NCI-H2227 (cell line): ENCODE measurements around the gene GLT1D1.

ENCODE experiments used
- DNase-seq: peaks from one replicate; lab custom pipeline; 2025; ENCODE audit not compliant: unreplicated experiment; lab: John Stamatoyannopoulos, UW

The GLT1D1 gene

GRCh38 chr12:128961308-128961902, 108.1 kb downstream of the GLT1D1 start:
- no peak for DNase-seq

GRCh38 chr12:128961957-128962356, 108.7 kb downstream of the GLT1D1 start:
- DNase-seq: no peak

DNA sequence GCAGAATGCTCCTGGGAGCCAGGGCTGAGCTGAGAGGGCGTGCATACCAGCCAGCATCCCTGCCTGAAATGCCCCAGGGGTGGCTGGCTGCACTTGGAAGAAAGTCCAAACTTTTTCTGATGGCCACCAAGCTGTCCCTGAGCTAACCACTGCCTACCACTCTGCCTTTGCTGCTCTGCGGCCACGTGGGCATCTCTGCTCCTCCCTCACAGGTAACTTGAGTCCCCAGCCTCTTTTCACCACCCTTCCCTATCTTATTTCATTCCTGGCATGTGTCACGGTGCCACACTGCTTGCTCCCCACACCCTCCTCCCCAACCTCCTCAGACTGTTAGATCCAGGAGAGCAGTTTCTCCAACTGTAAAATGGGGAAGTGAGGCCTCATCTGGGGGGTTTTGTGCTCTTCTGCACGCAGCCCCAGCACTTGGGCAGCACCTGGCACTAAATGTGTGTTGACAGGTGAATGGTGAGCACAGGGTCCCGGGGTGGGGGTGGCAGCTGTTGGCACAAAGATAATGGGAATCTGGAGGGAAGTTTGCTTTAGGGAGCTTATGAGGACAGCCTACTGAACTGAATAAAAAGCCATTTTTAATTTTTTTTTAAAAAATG, 113.0 kb downstream of the GLT1D1 start:
- DNase-seq: no peak

DNA sequence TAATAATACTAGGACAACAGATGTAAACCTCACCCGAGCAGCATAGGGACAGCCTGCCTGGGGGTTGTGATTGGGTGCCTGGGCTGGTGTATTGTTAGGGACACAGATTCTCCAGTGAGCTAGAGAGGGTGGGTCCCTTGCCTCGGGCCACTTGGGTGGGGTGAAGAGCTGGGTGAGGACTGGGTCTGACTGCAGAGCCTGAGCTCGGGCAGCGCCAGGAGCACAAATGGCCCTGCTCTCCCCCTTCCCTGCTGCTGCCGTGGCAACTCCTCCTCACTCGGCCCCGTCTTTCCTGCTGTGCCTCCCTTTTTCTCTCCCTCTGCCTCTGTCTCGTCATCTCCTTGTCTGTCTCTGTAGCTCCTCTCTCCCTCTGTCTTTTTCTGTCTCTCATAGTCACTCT, 115.4 kb downstream of the GLT1D1 start:
- no peak for DNase-seq

- DNase-seq: peak; percentile 51
These were observed 116.3 kb downstream of the GLT1D1 start for GRCh38 chr12:128969480-128970055.

- DNase-seq: no peak
These were observed 116.8 kb downstream of the GLT1D1 start for GRCh38 chr12:128970110-128970509.

- no peak for DNase-seq
These were observed 117.7 kb downstream of the GLT1D1 start for GRCh38 chr12:128970941-128971340.

GRCh38 chr12:128971802-128972201, 118.5 kb downstream of the GLT1D1 start:
- DNase-seq: no peak

DNA sequence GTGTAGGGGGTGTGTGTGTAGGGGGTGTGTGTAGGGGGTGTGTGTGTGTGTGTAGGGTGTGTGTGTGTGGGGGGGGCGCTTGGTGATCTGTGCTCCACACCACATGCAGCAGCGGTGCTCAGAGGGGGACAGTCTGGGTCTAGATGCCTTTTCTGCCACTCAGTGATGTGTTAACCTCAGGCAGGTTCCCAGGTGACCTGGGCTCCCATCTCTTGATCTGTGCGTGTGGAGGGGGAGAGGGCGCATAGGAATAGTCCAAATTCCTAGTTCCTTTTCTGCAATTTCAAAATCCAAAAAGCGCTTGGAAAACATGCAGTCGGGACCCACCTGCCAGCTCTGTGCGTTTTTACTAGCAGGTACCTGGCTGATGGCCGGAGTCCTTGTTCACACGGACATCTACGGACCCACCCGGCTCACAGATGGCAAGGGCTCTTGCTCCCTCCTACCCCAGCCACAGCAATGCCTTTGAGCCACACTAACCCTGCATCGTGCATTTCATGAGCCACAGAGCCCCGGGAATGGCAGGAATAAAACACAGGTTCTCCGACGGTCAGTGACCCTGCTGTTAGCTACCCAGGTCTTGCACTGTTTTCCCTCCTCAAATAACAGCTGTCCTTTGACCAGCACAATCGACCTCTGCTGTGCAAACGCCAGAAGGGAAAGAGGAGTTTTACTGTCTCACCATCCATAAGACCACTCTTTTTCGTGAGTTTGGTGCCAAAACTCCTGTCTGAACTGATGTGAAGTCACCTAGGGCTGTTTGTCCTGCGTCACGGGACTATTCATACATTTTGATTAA, 120.8 kb downstream of the GLT1D1 start:
- no peak for DNase-seq

GRCh38 chr12:128974881-128975280, 121.6 kb downstream of the GLT1D1 start:
- no peak for DNase-seq

- no peak for DNase-seq
These were observed 123.0 kb downstream of the GLT1D1 start for GRCh38 chr12:128976120-128976738.

DNA sequence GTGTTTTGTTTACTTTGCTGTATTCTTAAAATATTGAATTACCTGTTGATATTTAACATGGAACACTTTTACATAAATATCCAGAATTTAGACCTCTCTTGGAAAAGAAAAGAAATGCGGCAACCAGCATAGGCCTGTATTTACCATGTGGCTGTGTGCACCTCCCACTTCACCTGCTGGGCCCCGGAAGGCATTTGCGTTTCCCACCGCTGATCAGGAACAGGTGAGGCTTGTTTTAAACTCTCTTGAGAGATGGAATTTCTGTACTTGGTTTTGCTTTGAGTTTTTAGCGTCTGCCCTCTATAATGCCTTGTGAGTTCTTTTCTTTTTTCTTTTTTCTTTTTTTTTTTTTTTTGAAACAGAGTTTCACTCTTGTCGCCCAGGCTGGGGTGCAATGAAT, 124.2 kb downstream of the GLT1D1 start:
- DNase-seq: no peak

DNA sequence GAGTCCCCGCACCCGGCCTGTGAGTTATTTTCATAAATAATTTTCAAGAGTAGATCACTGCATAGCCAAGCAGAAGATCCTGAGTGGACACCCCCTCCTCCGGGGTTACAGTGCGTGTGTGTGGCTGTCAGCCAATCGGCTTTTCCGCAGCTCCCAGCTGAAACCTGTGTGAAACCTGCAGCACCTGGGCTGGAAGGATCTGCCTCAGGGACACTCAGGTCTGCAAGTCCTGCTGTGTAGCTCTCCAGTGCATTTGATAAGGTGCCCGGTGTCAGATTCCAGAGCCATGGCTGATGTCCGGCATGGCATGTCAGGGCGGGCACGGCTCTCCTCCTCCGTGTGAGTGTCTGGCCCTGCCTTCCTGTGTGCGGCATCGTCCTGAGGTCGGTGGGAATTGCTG, 124.8 kb downstream of the GLT1D1 start:
- DNase-seq: no peak

- DNase-seq: no peak
These were observed 127.3 kb downstream of the GLT1D1 start for GRCh38 chr12:128980623-128981022.

DNA sequence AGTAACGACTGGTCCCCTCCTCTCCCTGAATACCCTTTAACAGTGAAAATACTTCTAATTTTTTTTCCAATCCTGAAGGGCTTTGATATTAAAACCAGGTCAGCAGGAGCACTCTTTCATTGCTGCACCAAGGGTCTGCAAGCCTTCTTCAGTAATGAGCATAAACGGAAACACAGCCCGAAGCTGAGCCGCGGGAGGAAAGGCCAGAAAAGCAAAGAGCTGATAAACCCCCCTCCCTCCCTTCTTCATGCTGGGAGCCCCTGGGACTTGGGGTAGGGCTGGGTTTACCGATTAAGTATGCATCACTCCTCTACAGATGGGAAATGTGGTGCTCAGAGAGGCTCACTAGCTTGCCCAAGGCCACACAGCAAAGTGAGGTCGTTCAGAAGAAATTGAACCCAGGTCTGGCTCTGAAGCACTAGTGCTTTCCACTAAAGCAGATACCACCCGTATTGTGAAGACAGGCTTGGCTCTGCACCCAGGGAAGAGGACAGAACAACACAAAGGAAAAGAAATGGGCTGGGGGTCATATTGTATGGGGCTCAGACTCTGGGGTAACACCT, 128.8 kb downstream of the GLT1D1 start:
- no peak for DNase-seq

GRCh38 chr12:128982933-128983332, 129.7 kb downstream of the GLT1D1 start:
- DNase-seq: no peak

GRCh38 chr12:128983371-128983770, 130.1 kb downstream of the GLT1D1 start:
- no peak for DNase-seq

DNA sequence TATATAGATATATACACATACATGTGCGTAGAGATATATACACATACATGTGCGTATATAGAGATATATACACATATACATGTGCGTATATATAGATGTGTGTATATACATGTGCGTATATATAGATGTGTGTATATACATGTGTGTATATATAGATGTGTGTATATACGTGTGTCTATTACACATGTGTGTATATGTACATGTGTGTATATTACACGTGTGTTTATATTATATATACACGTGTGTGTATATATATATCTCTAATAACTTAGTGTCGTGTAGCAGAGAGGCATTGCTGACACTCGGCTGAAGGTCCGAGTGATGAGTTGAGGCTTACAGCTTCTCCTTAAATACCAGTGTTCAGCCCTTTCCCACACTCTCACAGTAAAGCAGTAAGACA, 133.7 kb downstream of the GLT1D1 start:
- no peak for DNase-seq

GRCh38 chr12:128989287-128989686, 136.0 kb downstream of the GLT1D1 start:
- DNase-seq: no peak

GRCh38 chr12:128991716-128992115, 138.4 kb downstream of the GLT1D1 start:
- no peak for DNase-seq

GRCh38 chr12:128992116-128992515, 138.8 kb downstream of the GLT1D1 start:
- no peak for DNase-seq
